Glomerular endothelial cell (primary cell): ENCODE measurements around the gene CD63. TPM values are rescaled to one million over a fixed set of nuclear protein-coding genes. Genes with fewer than 3 reads are reported as not detected.

Experiments
- DNase-seq: peaks from one replicate; pipeline ENCODE4 v3.0.0-alpha.2; 2011; ENCODE audit warnings: low read depth, low spot score; ENCODE audit errors: extremely low read depth
- total RNA-seq: library from RNA; depleted of rRNA; stranded (reverse); fragments of >200 nt; gene quantifications from 2 replicates; pipeline ENCODE4 v1.2.3, GENCODE V29; 2015

The CD63 gene
- total RNA-seq, 1 donor from 2014 or later: 1,119 TPM

DNA sequence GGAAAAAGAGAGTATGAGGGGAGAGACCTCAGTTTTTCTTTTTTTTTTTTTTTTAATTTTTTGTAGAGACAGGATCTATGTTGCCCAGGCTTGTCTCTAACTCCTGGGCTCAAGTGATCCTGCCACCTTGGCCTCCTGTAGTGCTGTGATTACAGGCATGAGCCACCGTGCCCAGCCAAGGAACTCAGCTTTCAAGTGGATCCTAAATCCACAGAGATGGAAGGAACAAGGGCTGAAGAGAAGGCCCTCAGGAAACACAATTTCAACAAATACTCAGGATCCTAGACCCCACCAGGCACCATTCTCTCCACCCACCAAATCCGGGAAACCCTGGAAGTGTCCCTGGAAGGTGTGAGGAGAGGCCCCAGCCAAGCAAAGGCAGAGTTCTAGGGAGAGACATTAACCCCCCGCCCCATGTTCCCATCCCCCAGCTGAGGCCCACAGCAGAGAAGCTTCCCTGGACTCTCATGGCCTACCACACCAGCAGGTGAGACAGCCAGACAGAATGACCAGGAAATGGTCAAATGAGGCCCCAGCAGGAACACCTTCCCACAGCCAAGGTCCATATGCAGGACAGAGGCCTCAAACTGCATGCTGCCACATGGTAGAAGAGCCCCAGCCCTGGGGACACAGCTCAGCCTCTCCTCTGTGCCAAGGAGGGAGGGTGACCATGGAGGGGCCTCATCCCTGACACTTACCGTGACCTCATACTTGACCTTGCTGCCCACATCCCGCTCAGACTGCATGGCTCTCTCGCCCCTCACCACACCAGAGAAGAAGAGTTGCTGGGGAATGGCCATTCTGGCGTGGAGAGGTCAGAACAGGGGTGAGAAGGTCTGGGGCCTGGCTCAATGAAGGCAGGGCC, 35.3 kb downstream of the CD63 start:
- DNase-seq: no peak

DNA sequence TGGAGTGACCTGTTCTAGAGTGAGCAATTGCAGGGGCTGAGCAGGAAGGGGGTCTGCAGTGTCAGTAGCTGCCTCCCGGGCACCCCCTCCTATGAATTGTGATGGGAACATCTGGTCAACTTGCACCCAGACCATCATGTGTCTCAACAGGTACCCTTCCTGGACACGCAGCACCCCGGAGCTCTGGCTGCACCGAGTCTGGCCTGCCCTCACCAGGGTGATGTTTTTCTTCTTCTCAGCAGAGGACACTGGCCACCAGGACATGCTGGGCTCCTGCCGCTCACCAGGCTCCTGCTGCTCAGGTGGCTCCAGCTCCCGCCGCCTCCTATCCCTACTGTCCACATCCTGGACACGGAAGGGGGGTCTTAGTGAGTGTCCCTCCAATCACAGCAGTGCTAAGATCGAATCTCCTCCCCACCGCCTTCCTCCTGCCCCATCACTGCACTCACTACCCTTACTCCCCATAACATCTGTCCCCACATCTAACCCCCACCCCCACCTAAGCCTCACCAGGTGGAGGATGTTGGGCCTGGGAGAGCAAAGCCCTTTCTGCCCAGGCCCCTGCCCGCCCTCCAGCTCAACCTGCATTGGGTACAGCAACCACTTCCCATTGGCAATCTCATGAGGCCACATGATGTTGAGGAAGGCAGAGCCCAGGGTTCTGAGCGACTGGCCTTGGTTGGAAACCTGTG, 36.0 kb downstream of the CD63 start:
- no peak for DNase-seq

DNA sequence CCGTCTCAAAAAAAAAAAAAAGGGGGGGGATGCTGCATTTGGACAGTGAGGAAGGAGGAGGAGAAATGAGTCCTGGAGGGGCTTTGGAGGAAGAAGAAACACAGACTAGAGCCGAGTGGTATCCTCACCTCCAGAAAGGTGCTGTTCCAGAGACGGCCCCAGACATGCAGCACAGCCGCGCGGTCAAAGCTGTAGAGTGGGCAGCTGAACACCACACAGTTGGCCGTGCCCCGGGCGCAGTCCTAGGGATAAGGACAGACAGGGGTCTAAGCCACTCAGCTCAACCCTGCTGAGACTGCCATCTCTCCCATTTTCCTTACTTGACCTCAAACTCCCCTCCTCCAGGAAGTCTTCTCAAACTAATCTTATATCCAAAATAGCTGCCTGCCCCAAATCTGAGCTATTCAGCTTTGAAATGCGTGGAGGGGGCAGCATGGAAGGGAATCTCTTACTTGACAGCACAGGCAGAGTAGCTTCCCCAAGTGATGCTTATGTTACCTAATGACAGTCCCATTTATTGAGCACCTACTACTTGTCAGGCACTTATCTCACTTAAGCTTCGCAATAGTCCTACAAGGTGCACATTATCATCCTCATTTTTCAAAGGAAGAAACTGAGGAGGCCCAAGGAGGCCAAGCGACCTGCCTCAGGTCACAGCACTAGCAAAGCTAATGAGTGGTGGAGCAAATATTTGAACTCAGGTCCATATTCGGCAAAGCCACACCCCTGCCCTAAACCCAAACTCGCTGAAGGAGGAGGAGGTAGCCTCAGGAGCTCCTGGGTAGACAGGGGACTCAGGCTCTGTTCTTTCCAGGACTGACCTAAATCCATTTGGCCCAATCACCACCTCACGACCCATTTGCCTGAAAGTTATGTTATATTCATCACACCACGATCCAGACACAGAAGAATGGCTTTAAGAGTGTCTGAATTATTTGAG, 39.8 kb downstream of the CD63 start:
- no peak for DNase-seq

DNA sequence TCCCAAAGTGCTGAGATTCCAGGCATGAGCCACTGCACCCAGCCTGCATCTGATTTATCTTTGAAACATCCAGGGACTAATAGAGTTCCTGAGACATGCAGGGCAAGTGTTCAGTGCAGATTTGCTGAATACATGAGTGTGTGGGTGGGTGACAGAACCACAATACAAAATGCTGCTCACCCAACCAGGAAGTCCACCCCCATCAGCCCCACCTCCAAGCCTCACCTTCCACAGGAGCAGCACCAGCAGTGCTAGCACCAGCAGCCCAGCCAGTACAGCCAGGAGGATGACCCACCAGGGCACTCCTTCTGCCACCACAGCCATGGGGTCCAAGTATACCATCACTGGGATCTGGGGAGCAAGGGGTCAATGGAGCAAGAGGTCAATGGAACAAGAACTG, 41.1 kb downstream of the CD63 start:
- DNase-seq: no peak

DNA sequence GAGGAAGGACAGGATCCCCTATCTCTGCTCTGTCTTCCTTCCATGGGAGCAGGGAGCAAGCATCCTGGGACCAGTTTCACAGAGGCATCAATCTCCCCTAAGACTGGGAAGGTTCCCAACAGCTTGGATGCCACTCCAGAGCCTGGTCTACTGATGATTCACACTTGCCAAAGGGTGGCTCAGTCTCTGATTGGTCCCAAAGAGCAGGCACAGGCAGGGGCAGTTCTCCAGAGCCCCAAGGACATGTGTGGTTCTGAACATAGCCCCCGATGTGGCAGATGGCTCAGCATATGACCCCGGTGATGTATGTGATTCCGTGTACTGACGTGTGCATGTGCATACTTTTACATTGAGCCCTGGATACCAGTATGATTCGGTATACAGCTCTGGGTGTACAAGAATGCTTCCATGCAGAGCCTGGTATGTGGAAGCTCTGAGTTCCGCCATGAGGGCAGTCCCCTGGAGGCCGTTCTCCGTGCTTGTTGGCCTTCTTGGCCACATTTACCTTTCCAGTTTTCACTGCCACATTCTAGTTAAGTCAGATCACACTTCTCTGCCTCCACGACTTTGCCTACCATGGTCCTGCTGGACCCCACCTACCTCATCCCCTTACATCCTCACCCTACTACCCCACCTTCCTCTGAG, 42.3 kb downstream of the CD63 start:
- no peak for DNase-seq

DNA sequence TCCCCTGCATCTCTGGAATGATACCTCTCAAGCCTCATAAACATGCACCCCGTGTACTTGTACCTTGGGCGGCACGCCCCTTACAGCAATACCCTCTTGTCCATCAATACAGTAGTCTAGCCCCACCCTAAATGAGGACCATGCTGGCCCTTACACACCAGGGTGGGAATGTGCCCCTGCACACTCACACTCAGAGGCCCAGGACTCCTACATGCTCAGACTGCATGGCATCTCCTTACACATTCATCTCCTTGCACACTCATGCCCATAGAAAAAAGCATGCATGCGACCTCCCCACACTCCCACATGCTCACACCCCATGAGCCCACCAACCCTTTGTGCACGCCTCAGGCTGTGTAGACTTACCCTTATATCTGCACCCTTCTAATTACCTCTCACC, 43.1 kb downstream of the CD63 start:
- DNase-seq: no peak

DNA sequence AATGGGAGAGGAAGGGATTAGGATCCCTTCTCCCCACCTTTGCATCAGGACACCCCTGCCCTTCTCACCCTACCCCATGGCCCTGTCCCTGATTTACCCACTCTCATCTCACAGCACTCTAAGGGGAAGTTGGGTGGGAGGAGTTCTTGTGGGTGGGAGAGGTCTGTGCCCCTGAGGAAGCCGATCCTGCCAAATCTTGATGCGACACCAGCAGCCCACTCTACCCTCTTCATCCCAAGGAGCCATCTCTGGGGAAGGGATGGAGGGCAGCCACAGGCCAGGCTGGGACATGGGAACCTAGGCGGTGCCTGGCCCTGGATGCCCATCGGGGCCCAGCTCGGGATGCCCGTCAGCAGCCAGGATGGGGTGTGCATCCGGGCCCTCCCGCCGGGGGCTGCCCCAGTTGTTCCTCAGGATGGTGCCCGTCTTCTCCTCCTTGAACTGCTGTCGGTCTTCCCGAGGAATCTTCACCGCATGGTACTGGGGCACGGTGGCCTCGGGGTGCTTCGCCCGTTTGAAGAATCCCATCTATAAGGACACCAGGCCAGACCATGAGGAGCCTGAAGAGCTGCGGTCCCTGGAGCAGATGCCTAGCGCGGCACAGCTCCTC, 43.9 kb downstream of the CD63 start:
- DNase-seq: no peak

DNA sequence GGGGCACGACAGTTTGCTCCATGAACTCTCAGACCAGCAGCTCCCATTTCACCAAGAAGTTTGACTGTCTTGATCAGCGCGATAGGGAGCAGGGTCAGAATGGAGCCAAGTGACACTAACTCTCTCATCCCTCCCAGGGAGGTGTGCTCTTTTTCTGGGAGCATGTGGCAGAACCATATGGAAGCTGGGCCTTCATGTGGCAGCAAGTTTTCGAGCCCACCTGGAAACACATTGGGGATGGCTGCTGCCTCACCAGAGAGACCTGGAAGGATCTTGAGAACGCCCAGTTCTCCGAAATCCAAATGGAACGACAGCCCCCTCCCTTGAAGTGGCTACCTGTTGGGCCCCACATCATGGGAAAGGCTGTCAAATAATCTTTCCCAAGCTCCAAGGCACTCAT, 45.1 kb downstream of the CD63 start:
- no peak for DNase-seq

DNA sequence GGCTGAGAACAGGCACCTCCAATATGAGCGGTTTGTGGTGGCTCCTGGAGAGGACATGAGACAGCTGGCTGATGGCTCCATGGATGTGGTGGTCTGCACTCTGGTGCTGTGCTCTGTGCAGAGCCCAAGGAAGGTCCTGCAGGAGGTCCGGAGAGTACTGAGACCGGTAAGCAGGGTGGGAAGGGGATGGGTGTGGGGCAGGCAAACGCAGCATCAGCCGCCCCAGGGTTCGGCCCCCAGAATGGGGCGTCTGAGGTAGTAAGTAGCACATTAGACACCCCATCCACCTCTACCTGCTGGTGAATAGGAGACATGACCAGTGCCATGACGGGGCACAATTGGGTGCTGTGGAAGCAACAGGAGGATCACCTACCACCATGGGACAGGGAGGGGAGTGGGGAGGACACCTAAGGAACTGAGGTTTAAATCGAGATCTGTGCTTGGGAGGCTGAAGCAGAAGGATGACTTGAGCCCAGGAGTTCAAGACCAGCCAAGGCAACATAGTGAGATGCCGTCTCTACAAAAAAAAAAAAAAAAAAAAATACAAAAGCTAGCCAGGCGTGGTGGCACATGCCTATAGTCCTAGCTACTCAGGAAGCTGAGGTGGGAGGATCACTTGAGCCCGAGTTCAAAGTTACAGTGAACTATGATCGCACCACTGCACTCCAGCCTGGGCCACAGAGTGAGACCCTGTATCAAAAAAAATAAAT, 46.6 kb downstream of the CD63 start:
- DNase-seq: no peak

DNA sequence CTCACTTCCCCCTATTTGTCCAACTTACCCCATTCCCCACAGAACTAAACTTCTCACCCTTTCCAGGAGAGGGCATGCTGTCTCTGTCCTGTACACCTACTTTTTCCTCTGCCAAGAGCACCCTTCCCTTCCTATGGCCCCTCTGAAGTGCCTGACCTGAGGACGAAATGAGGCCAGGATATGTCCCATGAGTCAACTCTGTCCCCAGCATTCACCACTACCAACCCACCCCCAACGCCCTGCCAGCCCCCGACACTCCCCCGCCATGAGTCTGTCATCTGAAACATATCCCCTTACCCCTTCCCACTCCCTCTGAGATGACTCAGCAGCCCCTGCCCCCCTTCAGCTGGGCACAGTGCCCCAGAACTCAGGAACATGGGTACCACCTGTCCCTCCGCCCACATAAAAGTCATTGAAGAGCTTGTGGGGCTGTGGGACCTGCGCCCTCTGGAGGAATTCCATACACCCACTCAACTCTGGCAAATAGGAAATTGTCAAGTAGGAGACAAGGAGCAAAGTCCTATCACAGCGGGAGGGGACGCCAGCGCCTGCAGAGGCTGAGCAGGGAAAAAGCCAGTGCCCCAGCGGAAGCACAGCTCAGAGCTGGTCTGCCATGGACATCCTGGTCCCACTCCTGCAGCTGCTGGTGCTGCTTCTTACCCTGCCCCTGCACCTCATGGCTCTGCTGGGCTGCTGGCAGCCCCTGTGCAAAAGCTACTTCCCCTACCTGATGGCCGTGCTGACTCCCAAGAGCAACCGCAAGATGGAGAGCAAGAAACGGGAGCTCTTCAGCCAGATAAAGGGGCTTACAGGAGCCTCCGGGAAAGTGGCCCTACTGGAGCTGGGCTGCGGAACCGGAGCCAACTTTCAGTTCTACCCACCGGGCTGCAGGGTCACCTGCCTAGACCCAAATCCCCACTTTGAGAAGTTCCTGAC, 47.4 kb downstream of the CD63 start:
- DNase-seq: no peak

DNA sequence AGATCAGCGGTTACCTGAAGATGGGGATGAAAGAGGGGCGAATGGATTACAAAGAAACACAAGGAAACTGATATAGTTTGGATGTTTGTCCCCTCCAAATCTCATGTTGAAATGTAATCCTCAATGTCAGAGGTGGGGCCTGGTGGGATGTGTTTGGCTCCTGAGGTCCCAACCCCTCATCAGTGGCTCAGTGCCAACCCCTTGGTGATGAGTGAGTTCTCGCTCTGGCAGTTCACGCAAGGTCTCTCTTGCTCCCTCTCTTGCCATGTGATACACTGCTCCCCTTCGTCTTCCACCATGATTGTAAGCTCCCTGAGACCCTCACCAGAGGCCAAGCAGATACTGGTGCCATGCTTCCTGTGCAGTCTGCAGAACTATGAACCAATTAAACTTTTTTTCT, 49.1 kb downstream of the CD63 start:
- DNase-seq: no peak

DNA sequence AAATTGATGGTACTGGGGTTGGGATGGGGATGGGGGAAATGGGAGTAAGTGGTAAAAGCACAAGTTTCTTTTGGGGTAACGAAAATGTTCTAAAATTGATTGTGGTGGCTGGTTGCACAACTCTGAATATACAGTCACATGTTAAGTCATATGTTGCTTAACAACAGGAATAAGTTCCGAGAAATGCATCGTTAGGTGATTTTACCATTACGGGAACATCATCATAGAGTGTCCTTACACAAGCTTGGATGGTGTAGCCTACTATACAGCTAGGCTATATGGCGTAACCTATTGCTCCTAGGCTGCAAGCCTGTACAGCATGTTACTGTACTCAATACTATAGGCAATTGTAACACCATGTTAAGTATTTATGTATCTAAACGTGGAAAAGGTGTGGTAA, 52.1 kb downstream of the CD63 start:
- no peak for DNase-seq

DNA sequence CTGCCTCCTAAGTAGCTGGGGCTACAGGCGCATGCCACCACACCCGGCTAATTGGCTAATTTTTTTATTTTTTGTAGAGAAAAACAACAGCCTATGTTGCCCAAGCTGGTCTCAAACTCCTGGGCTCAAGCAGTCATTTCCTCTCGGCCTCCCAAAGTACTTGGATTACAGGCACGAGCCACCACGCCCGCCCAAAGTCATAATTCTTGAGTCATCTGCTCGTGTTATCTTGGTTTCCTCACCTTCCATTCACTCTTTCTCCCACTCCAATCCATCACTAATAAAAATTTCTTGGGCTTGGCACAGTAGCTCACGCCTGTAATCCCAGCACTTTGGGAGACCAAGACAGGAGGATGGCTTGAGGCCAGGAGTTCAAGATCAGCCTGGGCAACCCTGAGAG, 53.1 kb downstream of the CD63 start:
- no peak for DNase-seq

Other genes starting within 250 kb of the CD63 start
- gene OR6C68, start 236.6 kb downstream of the CD63 start, total RNA-seq: not detected in 2 replicates
- not detected in 2 replicates for gene OR6C4, start 179.4 kb downstream of the CD63 start, total RNA-seq
- not detected in 2 replicates for gene OR2AP1, start 156.5 kb downstream of the CD63 start, total RNA-seq
- gene OR10P1, start 92.1 kb downstream of the CD63 start, total RNA-seq: not detected in 2 replicates
- gene ITGA7, start 21.1 kb downstream of the CD63 start, total RNA-seq: 0.18 and 0.82 TPM in 2 replicates
- 112 and 126 TPM in 2 replicates for gene BLOC1S1, start 13.0 kb downstream of the CD63 start, total RNA-seq
- 1.0 and 2.6 TPM in 2 replicates for gene RDH5, start 8.6 kb downstream of the CD63 start, total RNA-seq
- 6.1 and 12.5 TPM in 2 replicates for gene GDF11, start 14.1 kb upstream of the CD63 start, total RNA-seq
- 94.4 and 103 TPM in 2 replicates for gene SARNP, start 88.7 kb upstream of the CD63 start, total RNA-seq
- gene ORMDL2, start 89.0 kb upstream of the CD63 start, total RNA-seq: 22.9 and 31.3 TPM in 2 replicates
- 25.1 and 43.9 TPM in 2 replicates for gene DNAJC14, start 100.6 kb upstream of the CD63 start, total RNA-seq
- 0.99 and 5.6 TPM in 2 replicates for gene MMP19, start 113.9 kb upstream of the CD63 start, total RNA-seq
- 31.8 and 35.8 TPM in 2 replicates for gene PYM1, start 198.9 kb upstream of the CD63 start, total RNA-seq
- 49.8 and 53.7 TPM in 2 replicates for gene DGKA, start 202.2 kb upstream of the CD63 start, total RNA-seq
- 0.58 and 1.1 TPM in 2 replicates for gene PMEL, start 237.0 kb upstream of the CD63 start, total RNA-seq
- 20.2 and 28.4 TPM in 2 replicates for gene CDK2, start 237.8 kb upstream of the CD63 start, total RNA-seq
- 76.2 and 88.7 TPM in 2 replicates for gene RAB5B, start 245.1 kb upstream of the CD63 start, total RNA-seq